Jurkat, Clone E6-1 (cell line): Measurements from ENCODE around the gene ZNF493.

Experiments
- DNase-seq: peaks from one replicate; pipeline ENCODE4 v3.0.0-alpha.2; 2011; ENCODE audit warnings: low read depth, low spot score
- H3K4me3 ChIP-seq: 2 replicates; pipeline ENCODE4 v1.5.1; 2011; ENCODE audit warnings: mild to moderate bottlenecking, low read length, control low read depth, moderate library complexity

The ZNF493 gene

GRCh38 chr19:21454901-21455300, 58.0 kb downstream of the ZNF493 start:
- DNase-seq = no peak
- no peak overlapping the region for H3K4me3 ChIP-seq

- H3K4me3 ChIP-seq = no peak overlapping the region
- no peak for DNase-seq
Observed at GRCh38 chr19:21460686-21461085, 63.8 kb downstream of the ZNF493 start.

DNA sequence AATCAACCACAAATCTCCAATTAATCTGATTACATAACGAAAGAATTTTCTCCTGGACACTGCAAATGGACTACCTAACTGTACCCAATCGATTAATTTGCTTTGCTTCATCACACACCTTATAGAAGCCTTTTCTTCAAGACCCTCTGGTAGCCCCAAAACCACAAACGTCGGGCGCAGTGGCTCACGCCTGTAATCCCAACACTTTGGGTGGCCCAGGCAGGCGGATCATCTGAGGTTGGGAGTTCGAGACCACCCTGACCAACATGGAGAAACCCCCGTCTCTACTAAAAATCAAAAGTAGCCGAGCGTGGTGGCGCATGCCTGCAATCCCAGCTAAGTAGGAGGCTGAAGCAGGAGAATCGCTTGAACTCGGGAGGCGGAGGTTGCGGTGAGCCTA, 65.6 kb downstream of the ZNF493 start:
- DNase-seq = no peak
- H3K4me3 ChIP-seq = no peak overlapping the region

GRCh38 chr19:21463449-21464105, 66.6 kb downstream of the ZNF493 start:
- H3K4me3 ChIP-seq = no peak overlapping the region
- DNase-seq = no peak

- no peak overlapping the region for H3K4me3 ChIP-seq
- no peak for DNase-seq
Observed at GRCh38 chr19:21466627-21467026, 69.7 kb downstream of the ZNF493 start.

- H3K4me3 ChIP-seq = no peak overlapping the region
- DNase-seq = no peak
Observed at GRCh38 chr19:21468791-21469190, 71.9 kb downstream of the ZNF493 start.

- no peak for DNase-seq
Observed at GRCh38 chr19:21472507-21472906, 75.6 kb downstream of the ZNF493 start.

GRCh38 chr19:21474671-21475181, 77.8 kb downstream of the ZNF493 start:
- H3K4me3 ChIP-seq = no peak overlapping the region

More at GRCh38 chr19:21472507-21472906, 75.6 kb downstream of the ZNF493 start:
- H3K4me3 ChIP-seq = no peak overlapping the region

More at GRCh38 chr19:21474671-21475181, 77.8 kb downstream of the ZNF493 start:
- no peak for DNase-seq
